H1 (cell line): ENCODE measurements around the gene MMP12. TPM values are rescaled to one million over a fixed set of nuclear protein-coding genes. Genes with fewer than 3 reads are reported as not detected.

Experiments
- CTCF ChIA-PET: fragments of 300-600 bp; sonication (Branson Sonifier 250); formaldehyde crosslinking; loops from one replicate; lab custom pipeline; 2021; ENCODE audit not compliant: partially characterized antibody; lab: Charles Lee
- POLR2A ChIA-PET: fragments of 300-600 bp; sonication (Branson Sonifier 250); formaldehyde crosslinking; loops from one replicate; lab custom pipeline; 2021; ENCODE audit warnings: inconsistent platforms; ENCODE audit not compliant: partially characterized antibody; lab: Charles Lee
- DNase-seq, 2 experiments: peaks; one replicate each; pipeline versions ENCODE4 v3.0.0 to v3.0.0-alpha.2; 2010 to 2022; ENCODE audit warnings: low spot score in 2 of 2, low read depth in 1 of 2, mixed read lengths in 1 of 2
- FAIRE-seq: peaks from 2 replicates; lab custom pipeline; 2011; peaks lifted over from hg19 to GRCh38; lab: Jason Lieb, UNC
- H2AFZ ChIP-seq: 2 replicates; pipeline ENCODE4 v1.8.1; 2012; ENCODE audit warnings: low read length, inconsistent platforms
- H2AK5ac ChIP-seq: 2 replicates; pipeline ENCODE4 v1.6.1; 2013; ENCODE audit warnings: low read depth, low read length
- H2BK120ac ChIP-seq: replicated peaks from 2 replicates; pipeline ENCODE3; 2013; ENCODE audit warnings: low read depth, low read length, inconsistent platforms
- H2BK12ac ChIP-seq: 2 replicates; pipeline ENCODE4 v1.6.1; 2013; ENCODE audit warnings: low read depth, low read length
- H2BK15ac ChIP-seq: 2 replicates; pipeline ENCODE4 v1.6.1; 2013; ENCODE audit warnings: low read length
- H2BK20ac ChIP-seq: 2 replicates; pipeline ENCODE4 v1.6.1; 2013; ENCODE audit warnings: low read length
- H2BK5ac ChIP-seq: 2 replicates; pipeline ENCODE4 v1.6.1; 2013; ENCODE audit warnings: low read depth, low read length
- H3K14ac ChIP-seq: 2 replicates; pipeline ENCODE4 v1.6.1; 2013; ENCODE audit warnings: inconsistent platforms; ENCODE audit not compliant: insufficient read length
- H3K18ac ChIP-seq: 2 replicates; pipeline ENCODE4 v1.6.1; 2013; ENCODE audit warnings: low read length; ENCODE audit errors: extremely low read depth
- H3K23ac ChIP-seq: 2 replicates; pipeline ENCODE4 v1.6.1; 2013; ENCODE audit warnings: inconsistent platforms; ENCODE audit not compliant: insufficient read length
- H3K23me2 ChIP-seq: 2 replicates; pipeline ENCODE4 v1.6.1; 2013; ENCODE audit warnings: low read depth, low read length
- H3K27ac ChIP-seq: 2 replicates; pipeline ENCODE4 v1.6.1; 2011; ENCODE audit warnings: low read depth, low read length, inconsistent platforms
- H3K27me3 ChIP-seq, 4 experiments: replicated peaks in 1 of 4; 1 replicate in 1 of 4; 2 replicates in 3 of 4; pipeline versions ENCODE4 v1.6.1 to v1.8.1; 2011 to 2013; ENCODE audit warnings: low read length in 3 of 4, mild to moderate bottlenecking in 3 of 4, inconsistent platforms in 2 of 4, mixed read lengths in 2 of 4, moderate library complexity in 1 of 4; ENCODE audit not compliant: control insufficient read depth in 3 of 4, insufficient read depth in 3 of 4; ENCODE audit errors: extremely low read depth in 1 of 4
- H3K36me3 ChIP-seq, 4 experiments: 2 replicates each; pipeline versions ENCODE4 v1.6.1 to v1.8.1; 2011 to 2013; ENCODE audit warnings: mild to moderate bottlenecking in 4 of 4, low read length in 3 of 4, moderate library complexity in 2 of 4, control low read depth in 1 of 4, inconsistent platforms in 1 of 4; ENCODE audit not compliant: insufficient read depth in 4 of 4, control insufficient read depth in 2 of 4
- H3K4ac ChIP-seq: replicated peaks from 2 replicates; pipeline ENCODE3; 2013; ENCODE audit warnings: low read length, low read depth, mixed read lengths, inconsistent platforms; ENCODE audit not compliant: insufficient read length
- H3K4me1 ChIP-seq, 4 experiments: replicated peaks in 1 of 4; 1 replicate in 1 of 4; 2 replicates in 3 of 4; pipeline versions ENCODE4 v1.6.1 to v1.8.1; 2011 to 2013; ENCODE audit warnings: low read length in 3 of 4, inconsistent platforms in 2 of 4, mixed read lengths in 1 of 4; ENCODE audit not compliant: insufficient read depth in 4 of 4, control insufficient read depth in 3 of 4
- H3K4me2 ChIP-seq, 2 experiments: 2 replicates each; pipeline versions ENCODE4 v1.6.1 to v1.8.1; 2011 to 2013; ENCODE audit warnings: low read depth in 2 of 2, low read length in 2 of 2, control low read depth in 1 of 2, inconsistent platforms in 1 of 2, mild to moderate bottlenecking in 1 of 2; ENCODE audit not compliant: insufficient read depth in 1 of 2
- H3K4me3 ChIP-seq, 4 experiments: fragments of 200-600, 300-600 bp in 1 of 4; sonication (generic), shearing (Covaris generic), sonication (Bioruptor Twin) in 1 of 4; 2 replicates each; pipeline versions ENCODE4 v1.5.1 to v1.8.1; 2011 to 2016; ENCODE audit warnings: low read length in 4 of 4, low read depth in 3 of 4, control low read depth in 2 of 4, inconsistent platforms in 2 of 4, mild to moderate bottlenecking in 2 of 4, mixed read lengths in 1 of 4, moderate library complexity in 1 of 4; ENCODE audit not compliant: insufficient read depth in 2 of 4; ENCODE audit errors: extremely low read depth in 1 of 4
- H3K56ac ChIP-seq: replicated peaks from 2 replicates; pipeline ENCODE3; 2013; ENCODE audit warnings: low read depth, mild to moderate bottlenecking, mixed read lengths, low read length, inconsistent platforms; ENCODE audit not compliant: insufficient read length
- H3K79me1 ChIP-seq: 2 replicates; pipeline ENCODE4 v1.6.1; 2013; ENCODE audit warnings: low read depth, low read length, control low read depth
- H3K79me2 ChIP-seq, 2 experiments: 2 replicates each; pipeline versions ENCODE4 v1.6.1 to v1.8.1; 2012 to 2013; ENCODE audit warnings: low read length in 2 of 2, mild to moderate bottlenecking in 2 of 2, inconsistent platforms in 1 of 2; ENCODE audit not compliant: insufficient read depth in 2 of 2, control insufficient read depth in 1 of 2
- H3K9ac ChIP-seq, 4 experiments: replicated peaks in 1 of 4; 1 replicate in 1 of 4; 2 replicates in 3 of 4; pipeline versions ENCODE4 v1.6.1 to v1.8.1; 2011 to 2013; ENCODE audit warnings: low read depth in 3 of 4, low read length in 3 of 4, control low read depth in 2 of 4, mild to moderate bottlenecking in 2 of 4, moderate library complexity in 2 of 4, inconsistent platforms in 1 of 4; ENCODE audit errors: extremely low read depth in 1 of 4
- H3K9me3 ChIP-seq, 2 experiments: 2 replicates each; pipeline versions ENCODE4 v1.6.1 to v1.8.1; 2012 to 2013; ENCODE audit warnings: mild to moderate bottlenecking in 2 of 2, moderate library complexity in 2 of 2, control low read depth in 1 of 2, inconsistent platforms in 1 of 2, low read depth in 1 of 2, low read length in 1 of 2, mixed read lengths in 1 of 2; ENCODE audit not compliant: insufficient read depth in 2 of 2
- H4K20me1 ChIP-seq, 2 experiments: replicated peaks in 1 of 2; 2 replicates each; pipeline versions ENCODE3 to v1.8.1; 2011 to 2013; ENCODE audit warnings: inconsistent platforms in 2 of 2, low read length in 2 of 2, mild to moderate bottlenecking in 1 of 2; ENCODE audit not compliant: insufficient read depth in 2 of 2, control insufficient read depth in 1 of 2
- H4K5ac ChIP-seq: 2 replicates; pipeline ENCODE4 v1.6.1; 2013; ENCODE audit warnings: low read length, low read depth, mixed read lengths, inconsistent platforms; ENCODE audit not compliant: insufficient read length
- H4K8ac ChIP-seq: 2 replicates; pipeline ENCODE4 v1.8.0; 2013; ENCODE audit warnings: mild to moderate bottlenecking, moderate library complexity, low read length, inconsistent platforms; ENCODE audit not compliant: insufficient read depth; ENCODE audit errors: extremely low read depth
- H4K91ac ChIP-seq: replicated peaks from 2 replicates; pipeline ENCODE3; 2013; ENCODE audit warnings: low read length, mixed read lengths, inconsistent platforms; ENCODE audit not compliant: insufficient read length
- BRCA1 ChIP-seq: IDR thresholded peaks from 2 replicates; pipeline ENCODE4 v1.6.1; 2012; ENCODE audit warnings: low read depth, low read length, improper control_type of control experiment
- CBX5 ChIP-seq: fragments of 300-800, 300-1000 bp; sonication (generic); IDR thresholded peaks from 2 replicates; pipeline ENCODE4 v1.7.1; 2016; ENCODE audit warnings: antibody characterized with exemption, low read length, low read depth
- CBX8 ChIP-seq: fragments of 300-800, 300-1000 bp; sonication (generic); IDR thresholded peaks from 2 replicates; pipeline ENCODE4 v1.7.1; 2016; ENCODE audit warnings: low read depth, low read length, borderline replicate concordance
- FOSL1 ChIP-seq: IDR thresholded peaks from 2 replicates; pipeline ENCODE4 v1.6.1; 2011; ENCODE audit warnings: mild to moderate bottlenecking, low read depth, low read length, moderate library complexity; ENCODE audit not compliant: insufficient read depth
- JUND ChIP-seq: IDR thresholded peaks from 2 replicates; pipeline ENCODE4 v1.6.1; 2011; ENCODE audit warnings: mild to moderate bottlenecking, improper control_type of control experiment, low read length
- POU5F1 ChIP-seq: IDR thresholded peaks from 2 replicates; pipeline ENCODE4 v1.6.1; 2011; ENCODE audit warnings: low read depth, mild to moderate bottlenecking, low read length, moderate library complexity
- RBBP5 ChIP-seq: IDR thresholded peaks from 2 replicates; pipeline ENCODE4 v1.7.1; 2012; ENCODE audit warnings: low read depth, mild to moderate bottlenecking, inconsistent platforms, low read length, moderate library complexity, borderline replicate concordance
- TBP ChIP-seq: IDR thresholded peaks from 2 replicates; pipeline ENCODE4 v1.6.1; 2011; ENCODE audit warnings: low read depth, low read length, improper control_type of control experiment
- ZNF274 ChIP-seq: IDR thresholded peaks from 2 replicates; pipeline ENCODE4 v1.7.0; 2012; ENCODE audit warnings: low read length, borderline replicate concordance; ENCODE audit errors: extremely low read depth
- WGBS, 2 experiments: shearing (Covaris generic) in 1 of 2; methylation state at CpG; one replicate each; pipeline versions ENCODE4 v1.1.6 to v1.1.7; 2013 to 2015; ENCODE audit warnings: low lambda C conversion rate in 2 of 2, mixed read lengths in 2 of 2, inconsistent platforms in 1 of 2, low coverage in 1 of 2, missing lambda C conversion rate in 1 of 2; ENCODE audit not compliant: insufficient replicate concordance in 2 of 2, insufficient coverage in 1 of 2, insufficient read length in 1 of 2; ENCODE audit errors: extremely low coverage in 1 of 2, missing lambda C conversion rate in 1 of 2; 5-methylcytosine and 5-hydroxymethylcytosine counted together
- polyA plus RNA-seq, 7 experiments: library from polyadenylated mRNA; depleted of rRNA in 3 of 7; stranded (reverse) in 5 of 7; unstranded in 2 of 7; fragments of >200 nt in 5 of 7; fragments of 200-250 nt in 2 of 7; gene quantifications; 1 replicate in 5 of 7; 2 replicates in 1 of 7; 4 replicates in 1 of 7; pipeline versions ENCODE4 v1.2.1 to v1.2.3, GENCODE V29; 2011 to 2013; ENCODE audit warnings: missing spikeins in 2 of 7, mixed read lengths in 2 of 7
- total RNA-seq: library from RNA; stranded (reverse); fragmentation: NEBNext Ultra II Directional; extraction: Animal tissue kit (Norgen Biotek cat#: 25700); gene quantifications from 2 replicates; pipeline ENCODE4 v1.2.1, GENCODE V29; 2021
- TF ChIP-seq, protein P1 (sequence below): IDR thresholded peaks from 2 replicates; pipeline ENCODE4 v1.6.1; 2011; ENCODE audit warnings: low read length, improper control_type of control experiment
- TF ChIP-seq, protein P2 (sequence below), 3 experiments: IDR thresholded peaks; 1 replicate in 2 of 3; 2 replicates in 1 of 3; pipeline versions ENCODE4 v1.5.1 to v1.6.1; 2011; ENCODE audit warnings: low read length in 3 of 3, mild to moderate bottlenecking in 3 of 3, inconsistent platforms in 2 of 3, low read depth in 1 of 3, moderate library complexity in 1 of 3; ENCODE audit not compliant: insufficient read depth in 1 of 3; ENCODE audit errors: control extremely low read depth in 1 of 3

The MMP12 gene
- total and polyA plus RNA-seq, 2 of the 8 experiments (the other 6 are each of a cell fraction or from before 2014, with no cell fraction given): not detected

DNA sequence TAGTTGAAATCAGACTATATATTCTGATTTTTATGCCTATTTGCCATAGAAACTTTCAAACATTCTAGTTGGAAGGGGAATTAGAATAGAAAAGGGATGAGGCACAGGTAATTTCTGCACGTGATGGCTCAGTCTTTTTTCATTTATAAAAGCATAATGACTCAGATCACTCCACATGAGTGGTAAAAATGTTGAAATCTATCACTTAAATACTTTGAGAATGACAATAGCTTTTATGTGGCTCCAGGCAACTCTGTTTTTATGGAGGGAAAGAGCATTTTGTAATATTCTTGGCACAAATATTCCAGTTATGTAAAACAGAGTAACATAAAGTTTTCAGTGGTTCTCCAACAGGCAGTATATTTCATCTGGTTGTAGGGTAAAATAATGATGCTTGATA lies 25.5 kb downstream of the MMP12 start:
- no peak overlapping the region for H3K9ac ChIP-seq
- no peak overlapping the region for H4K5ac ChIP-seq
- H3K9me3 ChIP-seq: no peaks in the 10 kb centered on the region
- H3K4ac ChIP-seq: no peak overlapping the region
- H3K79me1 ChIP-seq: no peaks in the 10 kb centered on the region
- no peak overlapping the region for H3K4me3 ChIP-seq
- no peaks in the 10 kb centered on the region for H3K4me1 ChIP-seq
- H3K18ac ChIP-seq: no peak overlapping the region
- no peak overlapping the region for H2BK12ac ChIP-seq
- no peaks in the 10 kb centered on the region for H3K23me2 ChIP-seq
- no peak overlapping the region for H3K27ac ChIP-seq
- H2AFZ ChIP-seq: no peak overlapping the region
- H3K36me3 ChIP-seq: no peaks in the 10 kb centered on the region
- no peak overlapping the region for H2BK15ac ChIP-seq
- H4K20me1 ChIP-seq: no peaks in the 10 kb centered on the region
- no peaks in the 10 kb centered on the region for H3K79me2 ChIP-seq
- no peak overlapping the region for H2BK20ac ChIP-seq
- FAIRE-seq: no peak
- 80% methylated on average over 1 of the region's 1 CpG; no CpG with 5 or more reads in 1 of the 2 experiments for WGBS, 2 experiments
- DNase-seq: no peak
- H3K56ac ChIP-seq: no peak overlapping the region
- H2AK5ac ChIP-seq: no peak overlapping the region
- no peak overlapping the region for H4K8ac ChIP-seq
- H3K23ac ChIP-seq: no peak overlapping the region
- no peak overlapping the region for H3K4me2 ChIP-seq
- POLR2A ChIA-PET: no interaction called here
- no peak overlapping the region for H2BK5ac ChIP-seq
- no peak overlapping the region for H4K91ac ChIP-seq
- CTCF ChIA-PET: no interaction called here
- H3K14ac ChIP-seq: no peak overlapping the region
- H2BK120ac ChIP-seq: no peak overlapping the region
- H3K27me3 ChIP-seq: no peaks in the 10 kb centered on the region
- TF ChIP-seq CBX8: no peak
- TF ChIP-seq JUND: no peak
- TF ChIP-seq, protein P1, sequence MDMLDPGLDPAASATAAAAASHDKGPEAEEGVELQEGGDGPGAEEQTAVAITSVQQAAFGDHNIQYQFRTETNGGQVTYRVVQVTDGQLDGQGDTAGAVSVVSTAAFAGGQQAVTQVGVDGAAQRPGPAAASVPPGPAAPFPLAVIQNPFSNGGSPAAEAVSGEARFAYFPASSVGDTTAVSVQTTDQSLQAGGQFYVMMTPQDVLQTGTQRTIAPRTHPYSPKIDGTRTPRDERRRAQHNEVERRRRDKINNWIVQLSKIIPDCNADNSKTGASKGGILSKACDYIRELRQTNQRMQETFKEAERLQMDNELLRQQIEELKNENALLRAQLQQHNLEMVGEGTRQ: no peak
- no peak for TF ChIP-seq POU5F1
- TF ChIP-seq RBBP5: no peak
- no peak for TF ChIP-seq BRCA1
- TF ChIP-seq ZNF274: no peak
- no peak for TF ChIP-seq CBX5
- TF ChIP-seq, protein P2, sequence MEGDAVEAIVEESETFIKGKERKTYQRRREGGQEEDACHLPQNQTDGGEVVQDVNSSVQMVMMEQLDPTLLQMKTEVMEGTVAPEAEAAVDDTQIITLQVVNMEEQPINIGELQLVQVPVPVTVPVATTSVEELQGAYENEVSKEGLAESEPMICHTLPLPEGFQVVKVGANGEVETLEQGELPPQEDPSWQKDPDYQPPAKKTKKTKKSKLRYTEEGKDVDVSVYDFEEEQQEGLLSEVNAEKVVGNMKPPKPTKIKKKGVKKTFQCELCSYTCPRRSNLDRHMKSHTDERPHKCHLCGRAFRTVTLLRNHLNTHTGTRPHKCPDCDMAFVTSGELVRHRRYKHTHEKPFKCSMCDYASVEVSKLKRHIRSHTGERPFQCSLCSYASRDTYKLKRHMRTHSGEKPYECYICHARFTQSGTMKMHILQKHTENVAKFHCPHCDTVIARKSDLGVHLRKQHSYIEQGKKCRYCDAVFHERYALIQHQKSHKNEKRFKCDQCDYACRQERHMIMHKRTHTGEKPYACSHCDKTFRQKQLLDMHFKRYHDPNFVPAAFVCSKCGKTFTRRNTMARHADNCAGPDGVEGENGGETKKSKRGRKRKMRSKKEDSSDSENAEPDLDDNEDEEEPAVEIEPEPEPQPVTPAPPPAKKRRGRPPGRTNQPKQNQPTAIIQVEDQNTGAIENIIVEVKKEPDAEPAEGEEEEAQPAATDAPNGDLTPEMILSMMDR (IDR thresholded peaks at IDR 0.05; ENCODE audit: control extremely low read depth in 1 of 3, insufficient read depth in 1 of 3, low read depth in 1 of 3, low read length in 3 of 3): no peak
- no peak for TF ChIP-seq FOSL1
- no peak for TF ChIP-seq TBP
